OCI-LY3 (cell line): ENCODE results near the gene RIN3.

ENCODE experiments used
- EZH2phosphoT487 ChIP-seq: fragments of 200-600 bp; shearing (Covaris generic); IDR thresholded peaks from 2 replicates; pipeline ENCODE4 v1.6.1; 2018; ENCODE audit warnings: antibody characterized with exemption, mixed run types, low read depth
- TF ChIP-seq, protein P1 (sequence below): fragments of 200-600, 300-600 bp; sonication (generic); IDR thresholded peaks from 2 replicates; pipeline ENCODE4 v1.5.1; 2014; ENCODE audit warnings: antibody characterized with exemption, low read length, low read depth

DNA sequence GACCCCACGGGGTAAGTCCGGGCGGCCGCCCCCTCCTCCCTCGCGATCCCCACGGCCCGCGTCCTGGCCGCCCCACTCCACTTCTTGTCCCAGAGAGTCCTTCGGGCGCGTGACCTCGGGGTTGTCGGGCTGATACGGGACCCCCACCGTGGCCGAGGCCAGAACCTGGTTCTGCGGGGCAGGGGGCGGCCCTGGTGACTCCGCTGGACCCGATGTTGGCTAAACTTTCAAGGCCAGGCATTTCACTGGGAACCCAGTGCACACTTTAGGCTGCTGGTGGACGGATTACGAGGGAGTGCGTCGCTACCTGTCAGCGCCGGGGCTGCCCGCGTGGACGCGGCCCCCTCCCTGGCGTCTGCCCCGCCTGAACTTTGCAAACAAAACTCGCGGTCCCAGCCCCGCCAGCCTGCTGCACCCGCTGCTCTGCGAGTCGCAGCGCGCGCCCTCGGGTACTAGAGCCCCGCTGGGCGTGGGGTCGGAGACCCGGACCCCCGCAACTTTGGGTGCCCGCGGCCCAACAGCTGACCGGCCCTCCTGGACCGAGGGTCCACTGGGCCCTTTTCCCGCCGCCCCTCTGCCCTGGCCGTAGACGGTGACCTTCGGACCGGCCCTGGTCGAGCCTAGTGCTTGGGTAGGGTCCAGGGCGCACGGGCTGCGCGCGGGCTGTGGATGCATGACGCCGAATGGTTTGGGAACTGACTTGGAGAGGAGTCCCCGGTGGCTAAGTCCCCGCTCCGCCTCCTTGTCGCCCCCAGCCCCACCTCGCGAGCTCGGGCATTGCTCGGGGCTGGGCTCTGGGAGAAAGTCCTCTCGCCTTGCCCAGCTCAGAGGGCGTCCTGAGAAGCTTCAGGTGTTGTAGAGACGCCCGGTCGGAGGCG is 624 bp downstream of the RIN3 start:
- TF ChIP-seq, protein P1, sequence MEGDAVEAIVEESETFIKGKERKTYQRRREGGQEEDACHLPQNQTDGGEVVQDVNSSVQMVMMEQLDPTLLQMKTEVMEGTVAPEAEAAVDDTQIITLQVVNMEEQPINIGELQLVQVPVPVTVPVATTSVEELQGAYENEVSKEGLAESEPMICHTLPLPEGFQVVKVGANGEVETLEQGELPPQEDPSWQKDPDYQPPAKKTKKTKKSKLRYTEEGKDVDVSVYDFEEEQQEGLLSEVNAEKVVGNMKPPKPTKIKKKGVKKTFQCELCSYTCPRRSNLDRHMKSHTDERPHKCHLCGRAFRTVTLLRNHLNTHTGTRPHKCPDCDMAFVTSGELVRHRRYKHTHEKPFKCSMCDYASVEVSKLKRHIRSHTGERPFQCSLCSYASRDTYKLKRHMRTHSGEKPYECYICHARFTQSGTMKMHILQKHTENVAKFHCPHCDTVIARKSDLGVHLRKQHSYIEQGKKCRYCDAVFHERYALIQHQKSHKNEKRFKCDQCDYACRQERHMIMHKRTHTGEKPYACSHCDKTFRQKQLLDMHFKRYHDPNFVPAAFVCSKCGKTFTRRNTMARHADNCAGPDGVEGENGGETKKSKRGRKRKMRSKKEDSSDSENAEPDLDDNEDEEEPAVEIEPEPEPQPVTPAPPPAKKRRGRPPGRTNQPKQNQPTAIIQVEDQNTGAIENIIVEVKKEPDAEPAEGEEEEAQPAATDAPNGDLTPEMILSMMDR = no peak
- TF ChIP-seq EZH2phosphoT487 = no peak
